ENCODE data around the gene PGM3. TPM values are rescaled to one million over a fixed set of nuclear protein-coding genes. Genes with fewer than 3 reads are reported as not detected.

PGM3 gene
- total RNA-seq, 1 donor from 2014 or later = 26.5 TPM

DNA sequence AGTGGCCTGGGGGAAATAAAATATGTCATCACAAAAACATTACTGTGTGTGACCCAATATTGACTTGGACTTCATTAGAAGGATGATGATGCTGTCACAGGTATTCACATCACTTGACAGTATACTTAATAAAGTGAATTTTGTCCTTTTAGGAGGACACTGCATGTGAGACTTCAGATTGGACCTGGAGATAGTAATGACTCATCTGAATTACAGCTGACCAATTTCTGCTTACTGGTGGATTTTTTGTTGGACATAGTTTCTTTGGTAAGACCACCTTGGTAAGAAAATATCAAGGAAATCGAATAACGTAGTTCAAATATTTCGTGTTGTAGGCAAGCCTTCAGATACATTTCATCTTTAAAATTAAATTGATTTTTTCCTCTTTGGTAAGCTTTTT, 68.5 kb downstream of the PGM3 start:
- TF ChIP-seq, protein P1, sequence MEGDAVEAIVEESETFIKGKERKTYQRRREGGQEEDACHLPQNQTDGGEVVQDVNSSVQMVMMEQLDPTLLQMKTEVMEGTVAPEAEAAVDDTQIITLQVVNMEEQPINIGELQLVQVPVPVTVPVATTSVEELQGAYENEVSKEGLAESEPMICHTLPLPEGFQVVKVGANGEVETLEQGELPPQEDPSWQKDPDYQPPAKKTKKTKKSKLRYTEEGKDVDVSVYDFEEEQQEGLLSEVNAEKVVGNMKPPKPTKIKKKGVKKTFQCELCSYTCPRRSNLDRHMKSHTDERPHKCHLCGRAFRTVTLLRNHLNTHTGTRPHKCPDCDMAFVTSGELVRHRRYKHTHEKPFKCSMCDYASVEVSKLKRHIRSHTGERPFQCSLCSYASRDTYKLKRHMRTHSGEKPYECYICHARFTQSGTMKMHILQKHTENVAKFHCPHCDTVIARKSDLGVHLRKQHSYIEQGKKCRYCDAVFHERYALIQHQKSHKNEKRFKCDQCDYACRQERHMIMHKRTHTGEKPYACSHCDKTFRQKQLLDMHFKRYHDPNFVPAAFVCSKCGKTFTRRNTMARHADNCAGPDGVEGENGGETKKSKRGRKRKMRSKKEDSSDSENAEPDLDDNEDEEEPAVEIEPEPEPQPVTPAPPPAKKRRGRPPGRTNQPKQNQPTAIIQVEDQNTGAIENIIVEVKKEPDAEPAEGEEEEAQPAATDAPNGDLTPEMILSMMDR (conservative IDR thresholded peaks at IDR 0.05; ENCODE audit: low read depth, low read length) = no peak
- H3K4me3 ChIP-seq (ENCODE audit: low read depth, low read length) = no peak overlapping the region
- DNase-seq (ENCODE audit: low read depth) = no peak

DNA sequence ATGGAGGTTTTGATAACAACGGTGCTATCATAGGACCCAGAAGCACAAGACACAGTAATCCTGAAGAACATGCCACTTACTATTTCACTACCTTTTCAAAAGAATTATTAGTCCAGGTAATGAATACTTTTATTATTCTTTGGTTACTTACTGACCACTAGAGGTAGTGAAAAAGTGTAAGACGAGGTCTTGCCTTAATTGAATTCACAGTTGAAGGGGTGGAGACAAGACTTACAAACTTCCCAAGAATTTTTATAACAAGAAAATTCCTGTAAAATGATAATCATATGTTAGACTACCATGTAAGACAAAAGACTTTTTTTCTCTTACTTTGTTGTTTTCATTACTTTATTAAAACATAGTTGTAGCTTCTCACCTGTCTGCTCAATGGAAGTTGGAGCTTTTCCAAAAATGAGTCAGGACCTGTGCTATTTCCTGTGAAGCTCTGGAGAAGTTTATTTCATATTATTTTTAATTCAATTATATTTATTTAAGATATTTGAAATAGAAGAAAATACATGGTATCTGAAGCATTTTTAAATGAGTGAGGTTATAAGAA, 73.2 kb downstream of the PGM3 start:
- H3K4me3 ChIP-seq (ENCODE audit: low read depth, low read length) = no peak overlapping the region
- DNase-seq (ENCODE audit: low read depth) = no peak
- TF ChIP-seq, protein P1 (conservative IDR thresholded peaks at IDR 0.05; ENCODE audit: low read depth, low read length) = no peak

DNA sequence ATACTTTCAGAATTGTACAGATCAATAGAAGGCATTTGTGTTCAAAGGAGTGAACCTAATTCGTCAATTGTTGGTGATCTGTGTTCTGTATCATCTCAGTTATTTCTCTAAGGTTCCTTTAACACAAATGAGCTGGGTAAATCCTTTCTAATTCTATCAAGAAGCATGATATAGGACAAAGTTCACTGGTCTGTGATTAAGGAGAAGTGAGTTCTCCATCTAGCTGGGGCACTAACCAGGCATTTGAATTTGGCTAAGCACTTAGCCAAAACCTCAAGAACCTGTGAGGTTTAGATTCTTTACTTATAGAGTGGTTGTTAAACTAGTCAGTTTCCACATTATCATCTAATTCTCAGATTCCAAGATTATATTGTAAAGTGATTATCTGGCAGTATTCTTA, 75.3 kb downstream of the PGM3 start:
- H3K4me3 ChIP-seq (ENCODE audit: low read depth, low read length) = no peak overlapping the region
- TF ChIP-seq, protein P1 (conservative IDR thresholded peaks at IDR 0.05; ENCODE audit: low read depth, low read length) = no peak

More for the DNA sequence above, 75.3 kb downstream of the PGM3 start:
- DNase-seq (ENCODE audit: low read depth) = no peak

Other genes with a start within 250 kb of the PGM3 start
- 5.9 and 8.2 TPM in 2 replicates for gene UBE3D, start 127.4 kb downstream of the PGM3 start, total RNA-seq
- gene DOP1A, start 125.6 kb downstream of the PGM3 start, total RNA-seq = 4.4 and 8.5 TPM in 2 replicates
- gene RWDD2A, start 92 bp upstream of the PGM3 start, total RNA-seq = 1.6 and 2.8 TPM in 2 replicates
- gene ME1, start 237.8 kb upstream of the PGM3 start, total RNA-seq = 13.3 and 20.0 TPM in 2 replicates